ENCODE results near the gene TUT1.

- TF ChIP-seq CTCF (conservative IDR thresholded peaks at IDR 0.05 in 1 of 2, IDR thresholded peaks at IDR 0.05 in 1 of 2; ENCODE audit: extremely low read depth in 1 of 2, insufficient read depth in 1 of 2, low read depth in 1 of 2, low read length in 2 of 2) (no peak), EZH2 (IDR thresholded peaks at IDR 0.05; ENCODE audit: borderline replicate concordance, low read length) (no peak)
These were observed 11.7 kb upstream of the TUT1 start for GRCh38 chr11:62603072-62603408.

All from mammary epithelial cell (primary cell).